HUDEP-2 (cell line): ENCODE results near the gene FOXO3.

Experiments
- DNase-seq, 76 experiments: peaks; one replicate each; lab custom pipeline; 2025; ENCODE audit not compliant: unreplicated experiment in 76 of 76; lab: John Stamatoyannopoulos, UW

Gene FOXO3

GRCh38 chr6:108730635-108731515 lies 170.2 kb downstream of the FOXO3 start:
- no peak for DNase-seq

DNA sequence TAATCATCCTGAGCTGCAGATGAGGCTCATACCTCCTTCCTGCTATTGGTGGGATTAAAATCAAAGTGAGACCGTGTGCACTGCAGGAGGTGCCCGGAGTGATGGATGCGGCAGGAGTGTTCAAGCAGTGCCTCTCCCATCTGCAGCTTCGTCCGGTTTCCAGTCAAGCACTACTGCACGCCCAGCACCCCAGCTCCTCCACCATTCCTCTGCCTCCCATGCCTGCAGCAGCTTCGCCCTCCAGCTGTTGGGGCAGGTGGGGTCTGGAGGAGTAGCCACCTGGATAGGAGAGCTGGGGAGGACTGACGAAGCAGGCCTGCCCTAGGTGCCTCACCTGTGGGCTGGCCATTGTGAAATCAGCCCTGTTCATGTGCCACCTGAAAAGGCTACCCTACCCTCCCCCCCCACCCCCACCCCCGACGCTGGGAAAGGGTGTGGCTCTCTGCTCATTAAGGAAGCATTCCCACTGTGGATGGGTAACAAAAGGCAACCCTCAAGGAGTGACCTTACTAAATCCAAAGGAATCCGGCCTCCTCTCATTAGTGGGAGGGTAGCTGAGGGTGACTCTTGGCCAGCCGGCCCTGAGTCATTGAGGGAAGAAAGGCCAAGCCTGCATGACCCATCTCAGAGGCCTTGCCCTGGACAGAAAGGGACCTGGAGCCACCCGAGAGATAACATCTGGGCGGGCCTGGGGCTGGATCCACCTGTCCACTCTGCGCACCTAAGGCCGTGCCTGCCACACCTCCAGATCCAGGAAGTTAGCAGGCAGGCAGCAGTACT lies 171.6 kb downstream of the FOXO3 start:
- no peak for DNase-seq

DNA sequence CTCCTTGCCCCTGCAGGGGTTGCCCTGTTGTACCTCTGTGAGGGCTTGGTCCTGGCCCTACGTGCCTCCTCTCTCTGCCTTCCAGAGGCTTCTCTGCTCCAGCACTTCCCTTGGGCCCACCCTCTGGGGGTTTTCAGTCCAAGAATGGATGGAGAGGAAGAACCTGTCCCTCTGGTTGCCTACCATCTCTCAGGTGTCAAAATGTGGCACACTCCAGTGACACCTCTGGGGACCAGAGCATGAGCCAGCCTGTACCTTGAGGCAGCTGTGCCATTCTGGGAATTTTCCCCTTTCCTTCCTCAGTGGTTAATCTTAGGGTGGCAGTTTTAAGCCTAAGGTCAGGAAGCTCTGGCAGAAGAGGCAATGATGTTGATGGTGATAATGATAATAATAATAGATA lies 172.3 kb downstream of the FOXO3 start:
- DNase-seq, result no peak

GRCh38 chr6:108733706-108734265 lies 173.1 kb downstream of the FOXO3 start:
- DNase-seq, result no peak
